Measurements from ENCODE around the gene C11orf16. TPM values are rescaled to one million over a fixed set of nuclear protein-coding genes. Genes with fewer than 3 reads are reported as not detected.

Gene C11orf16, protein sequence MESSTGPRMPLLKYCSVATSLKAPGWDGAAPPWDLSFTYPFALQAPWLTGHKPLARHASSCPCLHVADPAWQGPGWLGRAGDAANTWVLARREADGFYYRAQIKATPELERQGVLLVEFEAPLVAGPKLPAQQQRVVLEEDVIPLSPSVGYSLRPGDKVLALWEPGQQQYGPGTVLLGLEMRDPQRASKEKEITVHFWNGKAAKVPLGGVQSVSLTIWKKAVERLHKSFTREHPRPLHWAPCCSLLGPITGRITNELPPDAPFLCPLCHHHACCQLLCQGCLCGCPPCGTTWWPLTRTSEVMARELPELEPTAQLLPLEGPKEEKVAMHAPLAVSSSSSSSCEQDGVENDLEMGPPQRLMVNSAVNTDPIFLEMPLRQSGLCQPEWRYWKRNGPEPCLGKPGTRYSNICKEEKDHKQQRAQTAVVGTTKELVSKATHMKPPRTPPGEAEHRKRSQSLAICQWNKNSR
- total RNA-seq: not detected in 2 replicates

DNA sequence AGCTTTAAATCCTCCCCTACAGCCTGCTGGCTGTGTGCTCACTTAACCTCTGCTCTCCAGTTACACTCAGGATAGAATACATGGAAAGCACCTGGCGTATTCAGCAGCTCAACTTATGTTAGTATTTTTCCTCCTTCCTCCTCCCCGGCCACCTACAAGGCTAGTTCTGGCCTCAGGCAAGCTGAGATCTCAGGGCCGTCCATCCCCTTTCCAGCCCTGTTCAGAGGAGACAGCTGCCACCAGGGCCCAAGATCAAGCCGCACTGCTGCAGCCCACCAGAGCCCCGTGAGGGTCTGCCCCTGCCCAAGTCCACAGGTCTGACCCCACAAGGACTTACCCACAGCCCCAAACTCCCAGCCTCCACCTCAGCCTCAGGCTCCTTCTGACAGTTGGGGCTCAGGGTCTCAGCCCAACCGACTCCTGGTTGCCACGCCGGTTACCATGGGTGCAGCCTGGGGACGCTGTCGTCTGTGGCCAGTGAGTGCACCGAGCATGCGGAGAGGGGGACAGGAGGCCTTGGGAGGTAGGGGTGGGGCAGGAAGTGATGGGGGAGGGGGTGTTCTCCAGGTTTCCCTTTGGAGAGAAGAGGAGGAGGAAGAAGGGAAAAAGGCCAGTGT lies at the start of gene C11orf16:
Gene C11orf16, minus strand, starts transcription at position 384 of the 617 bp plus-strand sequence. CDS start 639 bp downstream, outside the sequence.

GRCh38 chr11:8964324-8965320 lies 31.9 kb upstream of the C11orf16 start, which contains the start of gene TMEM9B:
TSS of gene TMEM9B (minus strand) at chr11:8964442. CDS start at chr11:8964313, 129 bp downstream.

DNA sequence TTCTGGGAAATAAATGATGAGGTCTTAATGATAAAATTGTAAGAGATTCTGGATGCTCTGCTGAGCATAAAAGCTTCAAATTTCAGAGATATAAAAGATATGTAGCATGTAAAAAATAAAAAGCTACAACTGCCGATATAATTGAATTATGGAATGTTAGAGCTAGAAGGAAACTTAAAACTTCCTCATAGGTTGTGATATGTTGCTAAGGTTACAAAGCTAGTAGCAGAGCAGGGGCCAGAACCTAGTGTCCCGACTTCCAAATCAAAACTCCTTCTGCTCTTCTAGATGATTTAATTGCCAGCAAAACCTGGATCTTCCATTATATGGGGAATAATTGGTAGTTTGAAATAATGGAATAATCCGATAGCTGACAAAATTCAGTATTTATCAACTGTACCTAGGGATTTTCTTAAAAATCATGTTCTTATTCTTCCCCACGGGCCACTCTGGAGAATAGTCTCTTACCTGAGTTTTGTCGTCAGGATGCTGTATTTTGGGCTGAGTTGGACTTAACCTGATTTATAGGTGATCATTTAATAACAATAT lies 9.8 kb upstream of the C11orf16 start, which contains the start of gene ASCL3:
Gene ASCL3, minus strand, starts transcription at position 499 of the 549 bp plus-strand sequence. CDS start 4,855 bp downstream, outside the sequence.

DNA sequence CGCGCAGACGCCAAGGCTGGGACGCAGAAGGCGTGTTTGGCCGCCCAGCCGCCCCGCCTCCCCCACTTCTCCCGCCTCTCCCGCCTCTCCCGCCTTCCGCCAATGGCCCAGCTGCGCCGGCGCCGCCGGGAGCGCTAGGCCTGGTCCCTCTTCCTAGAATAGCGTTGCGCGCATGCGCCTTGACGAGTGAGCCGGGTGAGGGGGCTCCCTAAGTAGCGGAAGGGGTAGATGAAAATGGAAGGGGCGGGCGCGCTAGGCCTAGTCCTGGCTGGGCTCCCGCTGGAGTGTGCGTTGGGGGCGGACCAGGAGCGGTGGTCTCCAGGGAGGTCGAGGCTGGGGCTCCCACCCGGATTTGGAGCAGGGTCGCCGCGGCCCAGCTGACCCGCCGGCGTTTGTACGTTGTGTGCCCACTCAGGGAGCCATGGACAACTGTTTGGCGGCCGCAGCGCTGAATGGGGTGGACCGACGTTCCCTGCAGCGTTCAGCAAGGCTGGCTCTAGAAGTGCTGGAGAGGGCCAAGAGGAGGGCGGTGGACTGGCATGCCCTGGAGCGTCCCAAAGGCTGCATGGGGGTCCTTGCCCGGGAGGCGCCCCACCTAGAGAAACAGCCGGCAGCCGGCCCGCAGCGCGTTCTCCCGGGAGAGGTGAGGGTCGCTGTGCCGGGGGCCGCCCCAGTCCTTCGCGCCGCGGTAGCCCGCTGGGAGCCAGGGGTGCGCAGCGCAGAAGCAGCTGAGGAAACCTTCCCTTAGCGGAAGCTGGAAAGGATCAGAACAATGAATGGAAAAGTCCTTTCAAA lies 21.5 kb downstream of the C11orf16 start, which contains the start of gene AKIP1:
Gene AKIP1, plus strand, starts transcription at position 161 of the 795 bp plus-strand sequence. Its CDS starts 261 bp downstream, at position 422.

Small RNAs within 50 kb of the gene (small RNA-seq; reads per million reads assigned to genes)
- not detected for gene RF00019 (ENCODE audit: low replicate concordance)

Other genes starting within 250 kb of the C11orf16 start
- 28.7 and 54.8 TPM in 2 replicates for gene AKIP1, start 21.8 kb downstream of the C11orf16 start, total RNA-seq
- gene ASCL3, start 10.1 kb upstream of the C11orf16 start, total RNA-seq: not detected in 2 replicates
- 22.5 and 52.3 TPM in 2 replicates for gene TMEM9B, start 31.5 kb upstream of the C11orf16 start, total RNA-seq
- gene NRIP3, start 71.1 kb upstream of the C11orf16 start, total RNA-seq: 6.1 and 43.1 TPM in 2 replicates
- 0.86 and 2.6 TPM in 2 replicates for gene SCUBE2, start 158.7 kb upstream of the C11orf16 start, total RNA-seq